Sigmoid colon (tissue), 7 donors: ENCODE data around the gene LDAF1. TPM values are rescaled to one million over a fixed set of nuclear protein-coding genes. Genes with fewer than 3 reads are reported as not detected.
A peak's percentile ranks its signal among the peaks of the same experiment; 100 is the strongest.

Experiments used
- DNase-seq: peaks from one replicate; pipeline ENCODE4 v3.0.0-alpha.2; 2019
- H3K27ac ChIP-seq, 4 donors: fragments of 200-600 bp; sonication (generic); one replicate each; pipeline ENCODE4 v1.5.1; 2016 to 2019; ENCODE audit warnings: mild to moderate bottlenecking in 1 of 4
- H3K27me3 ChIP-seq, 3 donors: fragments of 200-600 bp; sonication (generic); one replicate each; pipeline ENCODE4 v1.5.1; 2019; ENCODE audit warnings: mild to moderate bottlenecking in 1 of 3
- H3K36me3 ChIP-seq, 4 donors: fragments of 200-600 bp; sonication (generic); one replicate each; pipeline ENCODE4 v1.5.1; 2016 to 2019
- H3K4me1 ChIP-seq, 4 donors: fragments of 200-600 bp; sonication (generic); one replicate each; pipeline ENCODE4 v1.5.1; 2017 to 2019
- H3K4me3 ChIP-seq, 4 donors: fragments of 200-600 bp; sonication (generic); one replicate each; pipeline ENCODE4 v1.5.1; 2017 to 2019; ENCODE audit warnings: mild to moderate bottlenecking in 2 of 4, moderate library complexity in 1 of 4
- H3K9me3 ChIP-seq, 4 donors: fragments of 200-600 bp in 3 of 4; sonication (generic) in 3 of 4; one replicate each; pipeline versions ENCODE4 v1.5.1 to v1.6.1; 2013 to 2019
- CTCF ChIP-seq, 4 experiments: fragments of 450-650 bp in 3 of 4; fragments of 200-600 bp in 1 of 4; IDR thresholded peaks; one replicate each; pipeline ENCODE4 v1.5.1; 2016 to 2019; ENCODE audit warnings: antibody characterized with exemption in 4 of 4, mild to moderate bottlenecking in 3 of 4, moderate library complexity in 2 of 4
- EP300 ChIP-seq, 4 donors: sonication (generic); formaldehyde crosslinking; IDR thresholded peaks; one replicate each; pipeline ENCODE4 v1.6.1; 2017; ENCODE audit warnings: antibody characterized with exemption in 4 of 4
- POLR2A ChIP-seq, 2 donors: fragments of 450-650 bp; IDR thresholded peaks; one replicate each; pipeline ENCODE4 v1.6.1; 2016; ENCODE audit warnings: antibody characterized with exemption in 2 of 2, mild to moderate bottlenecking in 2 of 2, moderate library complexity in 2 of 2
- POLR2AphosphoS5 ChIP-seq, 4 donors: sonication (generic); formaldehyde crosslinking; IDR thresholded peaks; one replicate each; pipeline ENCODE4 v1.6.1; 2017; ENCODE audit warnings: antibody characterized with exemption in 4 of 4
- WGBS, 2 donors: extraction: QIAGEN DNeasy Blood & Tissue Kit; methylation state at CpG; one replicate each; pipeline ENCODE4 v1.1.7; 2013; 5-methylcytosine and 5-hydroxymethylcytosine counted together
- intact Hi-C: fragments of 100-400 bp; cut with DNase I; formaldehyde crosslinking; loops from one replicate; pipeline ENCODE4 v1.15.1; 2023
- polyA plus RNA-seq, 3 donors: library from polyadenylated mRNA; stranded (reverse); fragments of 200-250 nt; gene quantifications; one replicate each; pipeline ENCODE4 v1.2.3, GENCODE V29; 2013
- total RNA-seq, 4 donors: library from RNA; depleted of rRNA; stranded (reverse); fragments of >200 nt; gene quantifications; one replicate each; pipeline ENCODE4 v1.1.0, GENCODE V29; 2016
- donor health status: healthy with polysubstance abuse.
- donor health status: Bipolar disorder and iron deficiency.
- donor health status: healthy.

The LDAF1 gene
- total and polyA plus RNA-seq, 7 donors, result 28.0 to 158 (median 111) TPM

GRCh38 chr16:21156767-21157467 is 1.6 kb upstream of the LDAF1 start:
- WGBS, 2 donors, result 41 to 59% methylated on average over 6 of the region's 6 CpGs
- Histone ChIP-seq H3K27ac (peak overlapping the region; percentile 85 to 93 (median 89)), H3K36me3 (no peaks in the 10 kb centered on the region), H3K27me3 (no peaks in the 10 kb centered on the region), H3K4me3 (no peak overlapping the region), H3K9me3 (no peaks in the 10 kb centered on the region), H3K4me1 (peaks cover 0 to 40% (median 38%) of the 10 kb centered on the region in 4 donors)
- DNase-seq, result peak; percentile 69
- TF ChIP-seq EP300 (IDR thresholded peaks at IDR 0.05) (no peak), CTCF (IDR thresholded peaks at IDR 0.05) (peak in 3 of 4 experiments; percentile 43 to 53 (median 52)), POLR2AphosphoS5 (IDR thresholded peaks at IDR 0.05) (peak in 1 of 4 donors; percentile 27)
- intact Hi-C loops, result loop anchor here (5.0 to 10.0 kb wide), 3 partner anchors 120 to 398 kb away; partner anchors contain the start of genes CRYM, DCUN1D3 and LYRM1

GRCh38 chr16:21157632-21158031 is 842 bp upstream of the LDAF1 start:
- TF ChIP-seq EP300 (IDR thresholded peaks at IDR 0.05) (no peak), CTCF (IDR thresholded peaks at IDR 0.05) (no peak), POLR2A (IDR thresholded peaks at IDR 0.05) (no peak)
- no peak for DNase-seq
- WGBS, 2 donors, result 64 to 74% methylated on average over 5 of the region's 5 CpGs
- Histone ChIP-seq H3K36me3 (no peaks in the 10 kb centered on the region), H3K27ac (peak overlapping the region; percentile 85 to 93 (median 89)), H3K9me3 (no peaks in the 10 kb centered on the region), H3K27me3 (no peaks in the 10 kb centered on the region), H3K4me3 (peak overlapping the region in 2 of 4 donors; percentile 61 to 79), H3K4me1 (peaks cover 0 to 46% (median 43%) of the 10 kb centered on the region in 4 donors)
- intact Hi-C loops, result loop anchor here (5.0 to 10.0 kb wide), 3 partner anchors 120 to 397 kb away; partner anchors contain the start of genes CRYM, DCUN1D3 and LYRM1

GRCh38 chr16:21159281-21159951 is 942 bp downstream of the LDAF1 start:
- WGBS, 2 donors, result 3 to 7% methylated on average over 27 of the region's 27 CpGs
- Histone ChIP-seq H3K4me3 (peak overlapping the region; percentile 56 to 79 (median 59)), H3K36me3 (peaks cover 0 to 7% (median 2%) of the 10 kb centered on the region in 4 donors), H3K27ac (peak overlapping the region; percentile 85 to 93 (median 89)), H3K27me3 (no peaks in the 10 kb centered on the region), H3K4me1 (peaks cover 0 to 63% (median 60%) of the 10 kb centered on the region in 4 donors), H3K9me3 (no peaks in the 10 kb centered on the region)
- TF ChIP-seq CTCF (IDR thresholded peaks at IDR 0.05) (no peak), POLR2AphosphoS5 (IDR thresholded peaks at IDR 0.05) (peak in 1 of 4 donors; percentile 9)
- intact Hi-C loops, result loop anchor here (1.0 to 10.0 kb wide), 4 partner anchors 118 to 395 kb away; partner anchors contain the start of genes CRYM, DCUN1D3 and LYRM1
- peak; percentile 75 for DNase-seq

- intact Hi-C loops, result loop anchor here (5.0 kb wide), 1 partner anchor 308 kb away; no protein-coding TSS in a partner anchor
- Histone ChIP-seq H3K4me3 (peak overlapping the region; percentile 56 to 79 (median 59)), H3K27ac (peak overlapping the region; percentile 85 to 93 (median 89)), H3K36me3 (peaks cover 0 to 15% (median 4%) of the 10 kb centered on the region in 4 donors), H3K4me1 (peaks cover 0 to 66% (median 62%) of the 10 kb centered on the region in 4 donors), H3K9me3 (no peaks in the 10 kb centered on the region), H3K27me3 (no peaks in the 10 kb centered on the region)
- 28 to 68% methylated on average over 1 of the region's 1 CpG for WGBS, 2 donors
- DNase-seq, result no peak
- TF ChIP-seq POLR2A (IDR thresholded peaks at IDR 0.05), result no peak
- no peak for TF ChIP-seq EP300 (IDR thresholded peaks at IDR 0.05)
- no peak for TF ChIP-seq CTCF (IDR thresholded peaks at IDR 0.05)
- TF ChIP-seq POLR2AphosphoS5 (IDR thresholded peaks at IDR 0.05), result no peak
Observed at GRCh38 chr16:21160276-21160675, 1.8 kb downstream of the LDAF1 start.
